GM19452 (cell line): ENCODE data around the gene ST6GAL1.
"Not testable (repeated sequence)": the region's sequence is repeated elsewhere in the genome, so short reads cannot be mapped to it uniquely, and the experiment has no call there.

ENCODE experiments used
- ATAC-seq: cut with Tn5 transposase; IDR thresholded peaks from one replicate; pipeline ENCODE4 v1.9.1; 2021; ENCODE audit not compliant: unreplicated experiment

ST6GAL1 gene

GRCh38 chr3:186966406-186966805 is 36.1 kb downstream of the ST6GAL1 start:
- ATAC-seq = no peak

GRCh38 chr3:186967236-186967635 is 36.9 kb downstream of the ST6GAL1 start:
- not testable (repeated sequence) for ATAC-seq

DNA sequence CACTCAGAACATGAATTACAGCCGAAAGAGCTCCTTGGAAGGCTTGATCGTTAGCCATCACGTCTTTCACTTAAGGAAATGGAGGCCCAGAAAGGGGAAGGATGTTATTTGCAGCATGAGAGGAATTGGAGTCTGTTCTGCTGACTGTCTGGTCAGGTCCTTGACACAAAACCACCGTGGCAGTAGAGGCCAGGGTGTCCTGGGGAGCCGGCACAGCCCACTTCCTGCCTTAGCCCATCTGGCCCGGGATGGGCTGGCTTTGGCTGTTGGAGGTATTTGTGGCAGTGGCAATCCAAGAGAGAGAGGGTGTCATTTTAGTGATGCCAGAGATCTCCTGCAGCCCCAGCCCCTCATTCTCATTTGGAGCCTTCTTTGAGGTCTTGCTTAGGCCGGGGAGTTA is 37.4 kb downstream of the ST6GAL1 start:
- no peak for ATAC-seq

DNA sequence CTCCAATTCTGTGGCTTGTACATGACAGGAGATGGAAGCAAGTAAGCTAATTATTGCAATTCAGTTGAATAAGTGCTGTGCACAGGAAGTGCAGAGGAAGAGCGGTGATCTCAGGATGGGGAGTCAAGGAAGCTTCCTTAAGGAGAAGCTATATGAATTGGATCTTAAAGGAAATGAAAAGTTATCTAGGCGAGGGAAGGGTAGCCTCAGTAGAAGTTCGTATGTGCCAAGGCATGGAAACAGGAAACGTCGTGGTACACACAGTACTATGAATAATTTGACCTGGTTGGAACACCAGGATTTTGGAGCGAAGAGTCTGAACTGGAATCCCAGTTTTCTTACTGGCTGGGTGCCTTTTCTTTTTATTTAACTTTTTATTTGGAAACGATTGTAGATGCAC is 39.3 kb downstream of the ST6GAL1 start:
- no peak for ATAC-seq

DNA sequence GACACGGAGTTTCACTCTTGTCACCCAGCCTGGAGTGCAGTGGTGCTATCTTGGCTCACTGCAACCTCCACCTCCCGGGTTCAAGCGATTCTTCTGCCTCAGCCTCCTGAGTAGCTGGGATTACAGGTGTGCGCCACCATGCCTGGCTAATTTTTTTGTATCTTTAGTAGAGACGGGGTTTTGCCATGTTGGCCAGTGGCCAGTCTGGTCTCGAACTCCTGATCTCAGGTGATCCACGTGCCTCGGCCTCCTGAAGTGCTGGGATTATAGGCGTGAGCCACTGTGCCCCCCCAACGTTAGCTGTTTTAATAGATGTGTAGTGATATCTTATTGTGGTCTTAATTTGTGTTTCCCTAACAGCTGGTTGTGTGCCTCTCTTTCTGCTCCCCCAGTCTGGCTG is 40.8 kb downstream of the ST6GAL1 start:
- ATAC-seq = not testable (repeated sequence)

GRCh38 chr3:186971578-186971977 is 41.3 kb downstream of the ST6GAL1 start:
- ATAC-seq = no peak

DNA sequence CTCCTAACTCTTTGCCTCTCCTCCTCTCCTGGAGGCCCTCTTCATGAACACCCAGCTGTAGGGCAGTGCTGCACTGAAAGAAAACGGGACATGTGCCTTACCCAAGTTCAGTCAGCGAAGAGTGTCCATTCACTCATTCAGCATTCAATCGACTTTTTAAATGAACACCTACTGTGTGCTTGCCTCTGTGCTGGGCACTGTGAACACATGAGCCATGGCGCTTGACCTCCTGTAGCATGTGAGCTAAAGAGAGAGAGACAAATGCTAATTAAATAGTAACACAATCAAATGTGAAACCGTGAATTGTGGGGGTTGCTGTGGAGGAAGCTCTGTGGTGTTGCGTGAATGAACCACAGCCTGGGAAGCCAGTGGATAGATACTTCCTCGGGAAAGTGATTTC is 43.4 kb downstream of the ST6GAL1 start:
- no peak for ATAC-seq

DNA sequence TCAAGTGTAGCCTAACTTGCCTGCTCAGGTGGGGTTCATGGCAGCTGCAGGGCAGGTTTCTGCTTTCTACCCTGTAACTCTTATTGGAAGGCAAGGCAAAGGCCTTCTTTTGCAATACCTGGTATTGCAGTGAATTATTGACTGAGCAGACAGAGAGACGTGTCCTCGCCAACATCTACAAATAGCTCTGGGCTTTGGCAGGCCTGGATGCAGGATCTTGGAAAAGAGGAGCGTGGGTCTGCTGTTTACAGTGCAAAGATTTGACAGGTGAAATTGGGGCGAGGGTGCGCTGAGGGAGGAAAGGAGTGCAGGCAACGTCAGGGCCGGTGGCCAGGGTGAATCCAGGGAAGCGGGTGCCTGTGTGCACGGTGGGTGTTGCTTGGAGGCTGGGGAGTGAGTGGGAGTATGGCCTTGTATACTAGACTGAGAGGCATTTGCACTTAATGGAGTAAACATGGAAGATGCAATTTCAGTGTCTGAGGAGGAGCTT is 44.5 kb downstream of the ST6GAL1 start:
- no peak for ATAC-seq

- ATAC-seq = no peak
These were observed 45.4 kb downstream of the ST6GAL1 start for GRCh38 chr3:186975726-186976125.

DNA sequence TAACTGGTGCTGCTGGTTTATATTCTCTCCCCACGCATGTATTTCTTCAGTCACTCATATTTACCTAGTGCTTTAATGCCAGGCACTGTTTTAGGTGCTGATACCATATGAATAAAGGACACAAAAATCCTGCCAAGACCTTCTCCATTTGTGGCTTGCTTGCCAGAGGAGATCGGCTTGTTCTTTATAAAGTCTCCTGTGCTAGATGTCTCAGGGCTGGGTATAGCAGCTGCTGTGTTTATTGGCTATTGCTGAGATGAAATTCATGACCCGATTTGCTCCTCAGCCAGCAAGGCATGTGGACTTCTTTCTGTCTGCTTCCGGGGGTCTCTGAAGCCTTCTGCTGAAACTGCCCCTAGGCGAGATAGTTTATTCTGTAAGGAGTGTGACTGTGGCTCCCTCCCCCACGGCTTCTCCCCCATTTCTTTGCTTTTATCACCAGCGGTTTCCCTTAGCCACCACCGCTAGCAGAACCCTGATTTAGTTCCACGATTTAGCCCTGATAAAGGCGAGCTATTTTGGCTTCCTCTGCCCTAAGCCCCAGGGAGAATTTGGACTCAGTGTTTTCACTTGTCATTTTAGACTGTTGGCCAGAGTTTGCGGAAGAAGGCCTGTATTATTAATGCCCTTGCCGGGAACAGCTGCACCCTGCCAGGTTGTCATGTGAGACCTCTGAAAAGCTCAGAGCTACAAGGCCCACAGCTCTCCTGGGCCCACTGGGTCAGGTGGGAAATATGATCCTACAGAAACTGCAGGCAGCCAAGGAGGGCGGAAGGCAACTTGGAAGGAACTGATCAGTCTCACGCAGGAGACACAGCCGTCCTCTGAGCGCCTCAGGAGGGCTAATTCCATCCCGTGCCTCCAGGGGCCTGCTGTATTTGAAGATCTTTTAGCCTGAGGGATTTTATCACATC is 46.8 kb downstream of the ST6GAL1 start:
- no peak for ATAC-seq

DNA sequence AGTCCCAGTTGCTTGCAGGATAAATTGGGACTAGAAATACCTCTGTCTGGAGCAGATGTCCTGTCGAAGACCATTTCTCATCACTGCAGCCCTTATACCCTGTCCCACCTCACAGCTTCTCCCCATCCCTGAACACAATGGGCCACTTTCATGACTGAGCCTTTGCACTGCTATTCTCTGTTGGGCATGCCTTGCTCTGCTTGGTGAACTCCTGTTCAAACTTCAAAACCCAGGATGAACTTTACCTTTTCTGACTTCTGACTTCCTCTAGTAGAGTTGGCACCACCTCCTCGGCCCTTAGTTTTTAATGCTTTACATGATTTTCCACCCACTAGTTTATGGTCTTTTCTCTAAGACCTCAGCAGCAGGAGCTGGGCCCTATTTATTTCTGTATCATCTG is 48.4 kb downstream of the ST6GAL1 start:
- ATAC-seq = no peak

DNA sequence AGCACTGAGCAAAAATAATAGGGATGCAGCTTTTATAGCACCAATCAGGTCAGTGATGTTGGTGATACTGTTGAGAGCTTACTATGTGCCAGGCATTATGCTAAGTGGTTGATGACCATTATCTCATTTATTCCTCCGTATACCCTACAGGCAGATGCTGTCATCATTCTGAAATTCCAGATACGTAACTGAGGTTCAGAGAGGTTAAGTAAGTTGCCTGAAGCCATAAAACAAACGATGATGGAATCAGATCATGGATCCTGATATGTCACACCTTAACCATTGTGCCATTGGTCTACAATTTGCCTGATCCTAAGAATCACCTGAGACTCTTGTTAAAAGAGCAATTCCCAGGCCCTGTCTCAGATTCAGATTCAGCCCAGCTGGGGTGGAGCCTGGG is 49.5 kb downstream of the ST6GAL1 start:
- no peak for ATAC-seq

- no peak for ATAC-seq
These were observed 50.7 kb downstream of the ST6GAL1 start for GRCh38 chr3:186980989-186981388.

- no peak for ATAC-seq
These were observed 53.3 kb downstream of the ST6GAL1 start for GRCh38 chr3:186983659-186984058.

DNA sequence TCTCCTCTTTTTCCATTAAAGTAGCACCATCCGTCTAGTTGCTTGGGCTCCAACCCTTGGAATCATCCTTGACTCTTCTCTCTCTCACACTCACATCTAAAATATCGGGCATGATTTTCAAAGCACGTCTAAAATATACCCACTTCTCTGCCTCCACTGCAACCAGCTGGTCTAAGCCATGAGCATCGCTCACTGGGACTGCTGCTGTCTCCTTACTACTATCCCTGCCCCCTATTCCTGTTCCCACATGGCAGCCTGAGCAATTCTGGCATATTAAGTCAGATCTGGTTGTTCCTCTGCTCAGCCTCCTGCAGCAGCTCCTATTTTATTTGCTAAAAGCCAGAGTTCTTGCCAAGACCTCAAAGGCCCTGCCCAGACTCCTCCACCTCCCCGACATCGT is 53.7 kb downstream of the ST6GAL1 start:
- no peak for ATAC-seq

GRCh38 chr3:186985661-186986364 is 55.5 kb downstream of the ST6GAL1 start:
- ATAC-seq = no peak

DNA sequence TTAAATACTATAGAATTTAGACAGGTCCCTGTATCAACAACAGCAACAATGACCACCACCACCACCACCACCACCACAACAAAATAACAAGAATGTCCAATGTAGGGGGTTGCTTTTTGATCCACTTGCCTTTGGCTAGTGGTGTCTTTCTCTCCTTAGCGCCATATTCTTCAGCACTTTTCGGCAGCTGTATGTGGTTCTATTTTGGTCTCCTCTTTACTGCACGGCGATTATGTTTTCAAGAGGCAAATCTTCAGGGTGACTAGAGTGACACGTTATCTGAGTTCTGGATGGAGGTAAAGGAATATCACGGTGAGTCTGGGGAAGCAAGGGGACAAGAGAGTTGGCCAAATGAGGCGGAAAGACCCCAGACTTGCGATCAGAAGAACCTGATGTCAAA is 56.1 kb downstream of the ST6GAL1 start:
- no peak for ATAC-seq

DNA sequence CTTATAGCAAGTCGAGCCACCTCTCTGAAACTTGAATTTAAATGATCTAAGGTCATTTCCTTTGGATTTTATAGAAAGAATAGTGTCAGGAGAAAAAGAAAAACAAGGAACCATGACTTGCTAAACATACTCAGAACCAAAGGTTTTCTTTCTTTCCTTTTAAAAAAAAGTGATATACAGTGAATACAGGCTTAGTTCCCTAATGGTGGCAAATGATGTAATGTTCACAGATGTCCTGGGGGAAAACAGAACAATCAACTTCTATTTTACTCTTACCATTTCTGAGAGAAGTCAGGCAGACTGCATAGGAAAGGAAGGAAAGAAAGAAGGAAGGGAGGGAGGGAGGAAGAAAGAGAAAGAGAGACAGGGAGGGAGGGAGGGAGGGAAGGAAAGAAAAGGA is 56.5 kb downstream of the ST6GAL1 start:
- no peak for ATAC-seq

GRCh38 chr3:186988806-186989205 is 58.5 kb downstream of the ST6GAL1 start:
- peak; percentile 69 for ATAC-seq

GRCh38 chr3:186989429-186989828 is 59.1 kb downstream of the ST6GAL1 start:
- no peak for ATAC-seq

DNA sequence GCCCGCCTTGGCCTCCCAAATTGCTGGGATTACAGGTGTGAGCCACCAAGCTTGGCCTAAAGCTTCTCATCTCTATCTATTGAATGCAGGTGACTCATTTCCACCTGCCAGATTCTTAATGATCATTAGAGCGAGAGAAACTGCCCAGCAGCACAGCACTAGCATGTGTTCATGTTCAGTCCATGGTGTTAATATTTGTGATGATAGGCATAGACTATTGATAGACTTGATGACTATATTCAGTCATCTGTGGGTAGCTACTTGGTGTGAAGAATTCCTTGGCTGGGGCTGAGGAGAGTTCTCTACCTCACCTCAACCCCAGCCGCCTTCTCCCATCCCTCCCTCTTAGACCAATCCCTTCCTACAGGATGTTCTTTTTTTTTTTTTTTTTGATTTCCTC is 60.0 kb downstream of the ST6GAL1 start:
- no peak for ATAC-seq

DNA sequence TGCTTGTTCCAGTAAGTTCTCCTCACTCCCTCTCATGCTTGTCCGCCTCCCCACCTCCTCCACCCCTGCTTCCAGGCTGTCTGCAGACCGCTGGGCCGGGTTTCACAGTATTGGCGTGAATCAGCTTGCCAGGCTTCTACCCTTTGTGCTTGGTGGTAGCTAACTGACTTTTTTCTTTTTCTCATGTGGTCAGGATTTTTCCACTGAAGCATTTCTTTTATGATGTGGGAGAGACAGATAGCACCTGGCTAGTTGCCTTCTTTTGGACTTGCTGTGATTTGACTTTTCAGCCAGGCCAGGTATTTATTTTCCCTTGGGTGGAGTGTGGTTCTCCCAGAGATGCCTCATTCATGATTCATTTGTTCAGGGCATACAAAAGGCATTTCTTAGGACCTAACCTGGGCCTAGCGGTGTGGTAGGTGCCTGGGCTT is 60.6 kb downstream of the ST6GAL1 start:
- no peak for ATAC-seq
